ENCODE measurements around the gene FBXW4. TPM values are rescaled to one million over a fixed set of nuclear protein-coding genes. Genes with fewer than 3 reads are reported as not detected.

Gene FBXW4
- total RNA-seq, 1 donor from 2014 or later: 36.0 TPM

GRCh38 chr10:101573885-101574753 is 120.9 kb downstream of the FBXW4 start:
- Mint-ChIP-seq H3K27ac (ENCODE audit: unreplicated experiment) (no peak overlapping the region), H3K27me3 (ENCODE audit: unreplicated experiment) (peaks cover 20% of the 10 kb centered on the region)
- no peak for DNase-seq (ENCODE audit: low spot score)

GRCh38 chr10:101572785-101573184 is 122.2 kb downstream of the FBXW4 start:
- Mint-ChIP-seq H3K27me3 (ENCODE audit: unreplicated experiment) (peaks cover 19% of the 10 kb centered on the region), H3K36me3 (ENCODE audit: low read depth, unreplicated experiment) (no peaks in the 10 kb centered on the region), H3K4me3 (ENCODE audit: unreplicated experiment) (no peak overlapping the region), H3K27ac (ENCODE audit: unreplicated experiment) (no peak overlapping the region), H3K9me3 (ENCODE audit: unreplicated experiment) (no peaks in the 10 kb centered on the region), H3K4me1 (ENCODE audit: unreplicated experiment) (no peaks in the 10 kb centered on the region)
- no peak for DNase-seq (ENCODE audit: low spot score)
- no peak for TF ChIP-seq CTCF (IDR thresholded peaks at IDR 0.05; ENCODE audit: unreplicated experiment)

More at GRCh38 chr10:101573885-101574753, 120.9 kb downstream of the FBXW4 start:
- no peaks in the 10 kb centered on the region for H3K9me3 Mint-ChIP-seq (ENCODE audit: unreplicated experiment)
- peaks cover 6% of the 10 kb centered on the region for H3K36me3 Mint-ChIP-seq (ENCODE audit: low read depth, unreplicated experiment)
- H3K4me3 Mint-ChIP-seq (ENCODE audit: unreplicated experiment): no peak overlapping the region
- no peak for TF ChIP-seq CTCF (IDR thresholded peaks at IDR 0.05; ENCODE audit: unreplicated experiment)
- no peaks in the 10 kb centered on the region for H3K4me1 Mint-ChIP-seq (ENCODE audit: unreplicated experiment)

GRCh38 chr10:101572126-101572525 is 122.8 kb downstream of the FBXW4 start:
- Mint-ChIP-seq H3K27me3 (ENCODE audit: unreplicated experiment) (peaks cover 24% of the 10 kb centered on the region), H3K4me1 (ENCODE audit: unreplicated experiment) (no peaks in the 10 kb centered on the region), H3K27ac (ENCODE audit: unreplicated experiment) (no peak overlapping the region), H3K36me3 (ENCODE audit: low read depth, unreplicated experiment) (no peaks in the 10 kb centered on the region), H3K4me3 (ENCODE audit: unreplicated experiment) (no peak overlapping the region), H3K9me3 (ENCODE audit: unreplicated experiment) (no peaks in the 10 kb centered on the region)
- TF ChIP-seq CTCF (IDR thresholded peaks at IDR 0.05; ENCODE audit: unreplicated experiment): no peak
- DNase-seq (ENCODE audit: low spot score): no peak

GRCh38 chr10:101571271-101571925 is 123.6 kb downstream of the FBXW4 start:
- no peak overlapping the region for H3K27ac Mint-ChIP-seq (ENCODE audit: unreplicated experiment)
- H3K4me1 Mint-ChIP-seq (ENCODE audit: unreplicated experiment): peaks cover 2% of the 10 kb centered on the region
- peaks cover 28% of the 10 kb centered on the region for H3K27me3 Mint-ChIP-seq (ENCODE audit: unreplicated experiment)
- H3K36me3 Mint-ChIP-seq (ENCODE audit: low read depth, unreplicated experiment): no peaks in the 10 kb centered on the region
- H3K4me3 Mint-ChIP-seq (ENCODE audit: unreplicated experiment): no peak overlapping the region
- H3K9me3 Mint-ChIP-seq (ENCODE audit: unreplicated experiment): no peaks in the 10 kb centered on the region
- no peak for TF ChIP-seq CTCF (IDR thresholded peaks at IDR 0.05; ENCODE audit: unreplicated experiment)
- DNase-seq (ENCODE audit: low spot score): no peak

All from endothelial cell (in vitro differentiated cells).